Transverse colon (tissue), 3 donors: Measurements from ENCODE around the gene SMG9.

Experiments used
- POLR2A ChIP-seq: fragments of 450-650 bp; IDR thresholded peaks from one replicate; pipeline ENCODE4 v1.6.1; 2016; ENCODE audit warnings: antibody characterized with exemption, mild to moderate bottlenecking, moderate library complexity
- TF ChIP-seq, protein P1 (sequence below), 5 experiments: fragments of 200-600 bp in 3 of 5; fragments of 450-650 bp in 2 of 5; sonication (generic) in 3 of 5; IDR thresholded peaks; 1 replicate in 2 of 5; 2 replicates in 3 of 5; pipeline ENCODE4 v1.5.1; 2016 to 2017; ENCODE audit warnings: antibody characterized with exemption in 5 of 5, inconsistent platforms in 3 of 5, mild to moderate bottlenecking in 2 of 5, moderate library complexity in 1 of 5

DNA sequence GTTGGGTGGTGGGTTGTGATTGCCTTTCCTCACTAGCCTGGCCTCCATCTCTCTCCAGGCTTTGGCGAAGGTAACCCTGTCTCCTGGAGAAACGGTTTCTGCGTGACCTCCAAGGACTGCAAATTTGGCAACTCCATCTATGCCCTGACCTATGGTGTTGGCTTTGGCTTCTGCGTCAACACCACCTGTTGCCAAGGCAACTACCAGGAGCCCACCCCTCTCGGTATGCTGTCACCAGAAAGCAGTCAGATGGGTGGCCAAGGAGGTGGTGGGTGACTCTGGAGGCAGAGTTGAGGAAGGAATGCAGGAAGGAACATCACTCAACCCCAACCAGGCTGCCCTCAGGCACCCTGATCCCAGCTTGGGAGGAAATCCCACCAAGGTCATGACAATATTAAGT is 57.5 kb downstream of the SMG9 start:
- TF ChIP-seq, protein P1, sequence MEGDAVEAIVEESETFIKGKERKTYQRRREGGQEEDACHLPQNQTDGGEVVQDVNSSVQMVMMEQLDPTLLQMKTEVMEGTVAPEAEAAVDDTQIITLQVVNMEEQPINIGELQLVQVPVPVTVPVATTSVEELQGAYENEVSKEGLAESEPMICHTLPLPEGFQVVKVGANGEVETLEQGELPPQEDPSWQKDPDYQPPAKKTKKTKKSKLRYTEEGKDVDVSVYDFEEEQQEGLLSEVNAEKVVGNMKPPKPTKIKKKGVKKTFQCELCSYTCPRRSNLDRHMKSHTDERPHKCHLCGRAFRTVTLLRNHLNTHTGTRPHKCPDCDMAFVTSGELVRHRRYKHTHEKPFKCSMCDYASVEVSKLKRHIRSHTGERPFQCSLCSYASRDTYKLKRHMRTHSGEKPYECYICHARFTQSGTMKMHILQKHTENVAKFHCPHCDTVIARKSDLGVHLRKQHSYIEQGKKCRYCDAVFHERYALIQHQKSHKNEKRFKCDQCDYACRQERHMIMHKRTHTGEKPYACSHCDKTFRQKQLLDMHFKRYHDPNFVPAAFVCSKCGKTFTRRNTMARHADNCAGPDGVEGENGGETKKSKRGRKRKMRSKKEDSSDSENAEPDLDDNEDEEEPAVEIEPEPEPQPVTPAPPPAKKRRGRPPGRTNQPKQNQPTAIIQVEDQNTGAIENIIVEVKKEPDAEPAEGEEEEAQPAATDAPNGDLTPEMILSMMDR (IDR thresholded peaks at IDR 0.05), result no peak
- TF ChIP-seq POLR2A, result no peak
